Tibial nerve (tissue), 4 donors: ENCODE measurements around the gene UTP4.

Experiments
- EP300 ChIP-seq, 2 donors: sonication (generic); formaldehyde crosslinking; IDR thresholded peaks; one replicate each; pipeline ENCODE4 v1.6.1; 2017; ENCODE audit warnings: antibody characterized with exemption in 2 of 2, mild to moderate bottlenecking in 1 of 2
- TF ChIP-seq, protein P1 (sequence below), 5 experiments: fragments of 200-600 bp in 3 of 5; fragments of 450-650 bp in 2 of 5; sonication (generic) in 3 of 5; IDR thresholded peaks; one replicate each; pipeline ENCODE4 v1.5.1; 2016 to 2019; ENCODE audit warnings: antibody characterized with exemption in 5 of 5, mild to moderate bottlenecking in 3 of 5, moderate library complexity in 2 of 5

DNA sequence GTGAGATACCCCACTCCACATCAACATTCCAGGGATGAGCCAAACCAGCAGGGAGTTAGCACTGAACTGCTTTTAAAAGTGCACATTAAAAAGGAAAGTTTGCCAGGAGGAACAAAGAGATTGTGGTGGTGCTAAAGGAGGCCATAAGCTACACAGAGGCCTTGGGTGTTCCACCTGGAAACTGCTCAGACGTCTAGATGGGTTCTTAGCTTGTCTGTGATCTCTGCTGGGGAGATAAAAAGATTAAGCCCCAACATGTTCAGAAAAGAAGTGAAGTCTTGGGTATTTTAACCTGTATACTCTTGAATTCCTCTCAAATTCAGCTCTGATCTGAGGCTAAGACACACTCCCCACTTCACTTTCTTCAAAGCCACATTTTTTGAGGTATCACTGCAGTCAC is 16.6 kb upstream of the UTP4 start:
- no peak for TF ChIP-seq EP300 (IDR thresholded peaks at IDR 0.05)
- TF ChIP-seq, protein P1, sequence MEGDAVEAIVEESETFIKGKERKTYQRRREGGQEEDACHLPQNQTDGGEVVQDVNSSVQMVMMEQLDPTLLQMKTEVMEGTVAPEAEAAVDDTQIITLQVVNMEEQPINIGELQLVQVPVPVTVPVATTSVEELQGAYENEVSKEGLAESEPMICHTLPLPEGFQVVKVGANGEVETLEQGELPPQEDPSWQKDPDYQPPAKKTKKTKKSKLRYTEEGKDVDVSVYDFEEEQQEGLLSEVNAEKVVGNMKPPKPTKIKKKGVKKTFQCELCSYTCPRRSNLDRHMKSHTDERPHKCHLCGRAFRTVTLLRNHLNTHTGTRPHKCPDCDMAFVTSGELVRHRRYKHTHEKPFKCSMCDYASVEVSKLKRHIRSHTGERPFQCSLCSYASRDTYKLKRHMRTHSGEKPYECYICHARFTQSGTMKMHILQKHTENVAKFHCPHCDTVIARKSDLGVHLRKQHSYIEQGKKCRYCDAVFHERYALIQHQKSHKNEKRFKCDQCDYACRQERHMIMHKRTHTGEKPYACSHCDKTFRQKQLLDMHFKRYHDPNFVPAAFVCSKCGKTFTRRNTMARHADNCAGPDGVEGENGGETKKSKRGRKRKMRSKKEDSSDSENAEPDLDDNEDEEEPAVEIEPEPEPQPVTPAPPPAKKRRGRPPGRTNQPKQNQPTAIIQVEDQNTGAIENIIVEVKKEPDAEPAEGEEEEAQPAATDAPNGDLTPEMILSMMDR (IDR thresholded peaks at IDR 0.05) = no peak
